Breast epithelium (tissue), 4 donors: ENCODE results near the gene E2F4. TPM values are rescaled to one million over a fixed set of nuclear protein-coding genes. Genes with fewer than 3 reads are reported as not detected.

Experiments
- DNase-seq, 2 donors: peaks; one replicate each; pipeline ENCODE4 v3.0.0-alpha.2; 2019; ENCODE audit warnings: low spot score in 2 of 2
- H3K27ac ChIP-seq, 2 donors: fragments of 200-600 bp; sonication (generic) in 1 of 2; one replicate each; pipeline ENCODE4 v1.5.1; 2016 to 2019; ENCODE audit warnings: mild to moderate bottlenecking in 1 of 2
- H3K27me3 ChIP-seq, 2 donors: fragments of 200-600 bp; sonication (generic) in 1 of 2; one replicate each; pipeline versions ENCODE4 v1.5.1 to v1.6.0; 2017 to 2019; ENCODE audit warnings: control low read depth in 1 of 2, mild to moderate bottlenecking in 1 of 2
- H3K36me3 ChIP-seq: fragments of 200-600 bp; one replicate; pipeline ENCODE4 v1.5.1; 2019
- H3K4me1 ChIP-seq, 2 donors: fragments of 200-600 bp; sonication (generic); one replicate each; pipeline ENCODE4 v1.5.1; 2016 to 2019; ENCODE audit warnings: control low read depth in 1 of 2
- H3K4me3 ChIP-seq, 3 donors: fragments of 200-600 bp; sonication (generic); 1 replicate in 2 of 3; 2 replicates in 1 of 3; pipeline ENCODE4 v1.5.1; 2016 to 2019; ENCODE audit warnings: mild to moderate bottlenecking in 3 of 3, moderate library complexity in 2 of 3
- H3K9me3 ChIP-seq, 2 donors: fragments of 200-600 bp; sonication (generic) in 1 of 2; one replicate each; pipeline ENCODE4 v1.5.1; 2016 to 2019; ENCODE audit warnings: control low read depth in 1 of 2
- POLR2A ChIP-seq: fragments of 450-650 bp; IDR thresholded peaks from one replicate; pipeline ENCODE4 v1.6.1; 2016; ENCODE audit warnings: antibody characterized with exemption, mild to moderate bottlenecking, moderate library complexity
- POLR2AphosphoS5 ChIP-seq, 3 donors: sonication (generic); formaldehyde crosslinking; IDR thresholded peaks; one replicate each; pipeline ENCODE4 v1.6.1; 2017; ENCODE audit warnings: antibody characterized with exemption in 3 of 3
- intact Hi-C: fragments of 100-400 bp; cut with DNase I; formaldehyde crosslinking; loops from one replicate; pipeline ENCODE4 v1.15.1; 2023; ENCODE audit warnings: low total_unique reads
- total RNA-seq, 3 donors: library from RNA; depleted of rRNA; stranded (reverse); fragments of >200 nt; gene quantifications; one replicate each; pipeline ENCODE4 v1.1.0, GENCODE V29; 2016
- TF ChIP-seq, protein P1 (sequence below), 3 donors: fragments of 450-650 bp; IDR thresholded peaks; one replicate each; pipeline ENCODE4 v1.5.1; 2016 to 2017; ENCODE audit warnings: antibody characterized with exemption in 3 of 3, mild to moderate bottlenecking in 3 of 3, moderate library complexity in 3 of 3

The E2F4 gene
- total RNA-seq, 3 donors from 2014 or later, result 74.1 to 86.9 (median 76.1) TPM

DNA sequence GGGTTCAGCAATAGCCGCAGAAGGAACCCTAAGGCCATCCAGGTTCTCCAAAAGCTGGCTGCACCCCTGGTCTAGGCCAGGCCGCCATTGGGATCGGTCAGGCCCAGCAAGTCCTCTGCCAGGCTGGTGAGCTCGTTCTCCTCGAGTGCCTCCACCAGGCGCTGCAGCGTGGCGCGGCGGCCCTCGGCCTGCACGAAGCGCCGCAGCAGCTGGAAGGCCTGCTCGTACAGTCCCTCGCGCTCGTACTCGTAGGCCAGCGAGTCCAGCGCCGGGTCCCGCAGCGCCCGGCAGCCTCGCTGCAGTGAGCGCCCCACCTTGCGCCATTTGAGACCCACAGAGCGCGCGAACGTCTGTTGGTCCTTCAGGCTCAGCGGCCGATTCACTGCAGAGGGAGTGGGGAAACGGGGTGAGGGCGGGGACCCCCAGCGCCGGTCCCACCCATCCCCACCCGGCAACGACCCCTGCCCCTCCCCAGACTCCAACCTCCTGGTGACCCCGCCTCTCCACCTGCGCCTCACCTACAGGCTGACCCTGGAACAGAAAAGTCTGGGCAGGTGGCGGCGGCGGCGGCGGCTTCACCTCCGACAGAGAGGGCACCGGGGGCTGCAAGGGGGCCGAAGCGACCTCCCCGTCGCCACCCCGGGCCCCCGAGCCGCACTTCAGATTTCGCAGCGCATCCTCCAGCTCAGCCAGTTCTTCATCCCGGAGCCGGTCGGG is 37.2 kb upstream of the E2F4 start:
- TF ChIP-seq POLR2AphosphoS5 (IDR thresholded peaks at IDR 0.05) (no peak), POLR2A (no peak)
- TF ChIP-seq, protein P1, sequence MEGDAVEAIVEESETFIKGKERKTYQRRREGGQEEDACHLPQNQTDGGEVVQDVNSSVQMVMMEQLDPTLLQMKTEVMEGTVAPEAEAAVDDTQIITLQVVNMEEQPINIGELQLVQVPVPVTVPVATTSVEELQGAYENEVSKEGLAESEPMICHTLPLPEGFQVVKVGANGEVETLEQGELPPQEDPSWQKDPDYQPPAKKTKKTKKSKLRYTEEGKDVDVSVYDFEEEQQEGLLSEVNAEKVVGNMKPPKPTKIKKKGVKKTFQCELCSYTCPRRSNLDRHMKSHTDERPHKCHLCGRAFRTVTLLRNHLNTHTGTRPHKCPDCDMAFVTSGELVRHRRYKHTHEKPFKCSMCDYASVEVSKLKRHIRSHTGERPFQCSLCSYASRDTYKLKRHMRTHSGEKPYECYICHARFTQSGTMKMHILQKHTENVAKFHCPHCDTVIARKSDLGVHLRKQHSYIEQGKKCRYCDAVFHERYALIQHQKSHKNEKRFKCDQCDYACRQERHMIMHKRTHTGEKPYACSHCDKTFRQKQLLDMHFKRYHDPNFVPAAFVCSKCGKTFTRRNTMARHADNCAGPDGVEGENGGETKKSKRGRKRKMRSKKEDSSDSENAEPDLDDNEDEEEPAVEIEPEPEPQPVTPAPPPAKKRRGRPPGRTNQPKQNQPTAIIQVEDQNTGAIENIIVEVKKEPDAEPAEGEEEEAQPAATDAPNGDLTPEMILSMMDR (IDR thresholded peaks at IDR 0.05), result no peak
- Histone ChIP-seq H3K36me3 (no peaks in the 10 kb centered on the region), H3K27ac (no peak overlapping the region), H3K9me3 (no peaks in the 10 kb centered on the region), H3K4me3 (peak overlapping the region in 2 of 3 donors; percentile 15 to 57), H3K4me1 (peaks cover 0 to 9% of the 10 kb centered on the region in 2 donors), H3K27me3 (no peaks in the 10 kb centered on the region)
- intact Hi-C loops, result no loop called here
- no peak for DNase-seq

DNA sequence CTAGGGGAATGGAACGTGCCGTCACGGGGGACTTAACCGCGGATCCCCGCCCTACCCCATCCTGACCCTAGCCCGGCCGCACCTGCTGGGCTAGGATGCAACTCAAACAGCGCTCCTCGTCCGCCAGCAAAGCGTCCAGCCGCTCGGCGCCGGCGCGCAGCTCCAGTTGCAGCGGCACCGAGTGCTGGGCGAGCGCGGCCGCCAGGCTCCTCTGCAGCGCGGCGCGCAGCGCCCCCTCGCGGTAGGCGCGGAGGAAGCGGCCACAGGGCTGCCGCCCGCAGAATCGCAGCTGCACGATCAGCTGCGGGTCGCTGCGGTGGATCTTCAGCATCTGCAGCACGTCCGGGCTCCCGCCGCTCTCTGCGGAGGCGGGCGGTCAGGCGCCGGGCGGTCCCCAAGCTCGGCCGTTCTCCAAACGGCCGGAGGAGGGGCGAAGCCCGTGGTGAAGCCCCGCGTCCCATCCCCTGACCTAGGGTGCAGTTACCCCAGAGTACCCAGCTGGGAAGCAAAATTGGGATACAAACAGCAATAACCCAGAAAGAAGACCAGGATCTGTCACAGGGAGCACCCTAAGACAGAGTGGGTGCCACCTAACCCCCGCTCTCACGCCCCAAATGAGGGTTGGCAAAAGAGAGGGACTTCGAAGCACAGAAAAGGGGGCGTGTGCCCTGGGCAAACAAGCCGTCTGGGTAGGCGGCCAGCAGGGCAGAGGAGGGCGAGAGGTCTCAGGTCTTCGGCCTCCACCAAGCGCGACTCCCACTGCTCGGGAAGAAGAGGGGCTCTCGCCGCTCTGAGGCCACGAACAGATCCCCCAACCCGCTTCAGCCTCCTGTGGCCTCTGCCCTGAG is 36.4 kb upstream of the E2F4 start:
- Histone ChIP-seq H3K27ac (no peak overlapping the region), H3K36me3 (no peaks in the 10 kb centered on the region), H3K4me1 (peaks cover 0 to 4% of the 10 kb centered on the region in 2 donors), H3K27me3 (no peaks in the 10 kb centered on the region), H3K4me3 (peak overlapping the region in 2 of 3 donors; percentile 15 to 57), H3K9me3 (no peaks in the 10 kb centered on the region)
- intact Hi-C loops, result no loop called here
- TF ChIP-seq POLR2A (no peak), POLR2AphosphoS5 (IDR thresholded peaks at IDR 0.05) (peak in 2 of 3 donors; percentile 13 to 30)
- TF ChIP-seq, protein P1 (IDR thresholded peaks at IDR 0.05), result peak; percentile 63 to 99 (median 90)
- peak in 1 of 2 donors; percentile 67 for DNase-seq

DNA sequence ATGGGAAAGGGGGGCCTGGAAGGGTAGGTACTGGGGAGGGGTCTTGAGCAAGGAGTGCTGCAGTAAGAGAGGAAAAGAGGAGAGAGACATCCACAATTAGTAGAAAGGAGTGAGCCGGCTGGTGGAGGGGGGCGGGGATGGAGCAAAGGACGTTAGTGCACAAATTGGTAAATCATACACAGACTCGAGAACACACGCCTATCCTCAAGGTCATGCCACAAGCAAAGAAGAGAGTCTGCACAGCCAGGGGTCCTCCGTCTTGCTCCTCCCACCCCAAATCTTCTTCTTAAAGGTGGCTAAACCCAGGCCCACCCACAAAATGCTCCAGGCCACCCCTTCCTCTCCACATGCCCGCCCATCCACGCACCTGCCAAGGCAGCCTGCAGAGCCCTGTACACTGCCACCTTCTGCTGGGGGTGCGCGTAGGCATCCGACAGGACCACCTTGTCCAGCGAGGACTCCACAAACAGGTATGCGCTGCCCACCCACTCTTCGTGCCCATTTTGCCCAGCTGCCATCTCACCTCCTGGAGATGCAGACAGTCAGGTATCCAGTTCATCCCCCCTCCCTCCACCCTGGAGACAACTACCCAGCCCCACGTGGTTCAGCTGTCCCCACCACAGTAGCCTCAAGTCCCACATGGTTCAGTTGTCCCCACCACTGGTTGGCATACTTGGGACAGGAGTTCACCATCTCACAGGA is 35.7 kb upstream of the E2F4 start:
- H3K27me3 ChIP-seq, result no peaks in the 10 kb centered on the region
- H3K4me3 ChIP-seq, result no peak overlapping the region
- no peaks in the 10 kb centered on the region for H3K36me3 ChIP-seq
- TF ChIP-seq, protein P1 (IDR thresholded peaks at IDR 0.05), result no peak
- TF ChIP-seq POLR2A, result no peak
- no peak for TF ChIP-seq POLR2AphosphoS5 (IDR thresholded peaks at IDR 0.05)
- H3K27ac ChIP-seq, result no peak overlapping the region
- H3K4me1 ChIP-seq, result peaks cover 0 to 5% of the 10 kb centered on the region in 2 donors
- no peak for DNase-seq
- no peaks in the 10 kb centered on the region for H3K9me3 ChIP-seq
- intact Hi-C loops, result no loop called here

DNA sequence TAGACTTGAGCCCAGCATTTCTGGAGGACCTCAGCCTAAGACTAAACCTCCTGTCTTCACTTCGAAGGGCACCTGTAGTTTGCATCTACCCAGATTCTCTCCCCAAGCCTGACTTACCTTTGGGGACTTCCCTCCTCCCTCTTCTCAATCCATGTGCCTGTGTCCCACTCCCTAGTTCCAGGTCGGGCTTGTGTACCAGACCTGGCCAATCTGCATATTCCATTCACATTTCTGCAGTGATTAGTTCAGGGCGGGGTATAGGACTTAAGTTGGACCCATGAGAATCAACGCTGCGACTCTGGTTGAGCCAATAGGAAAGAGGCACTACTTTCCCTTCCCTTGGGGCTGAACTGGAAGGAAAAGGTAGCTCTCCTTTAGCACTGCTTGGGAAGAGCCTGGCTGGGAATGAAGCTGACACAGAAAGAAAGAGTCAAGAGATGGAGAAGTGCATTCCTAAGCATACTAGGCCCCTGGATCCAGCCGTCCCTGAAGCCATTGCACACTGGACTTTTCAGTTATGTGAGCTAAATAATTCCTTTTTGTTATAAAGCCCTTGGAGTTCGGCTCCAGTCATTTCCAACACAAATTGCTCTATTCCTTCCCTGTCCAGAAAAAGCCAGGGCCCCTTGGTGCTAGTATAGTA is 34.7 kb upstream of the E2F4 start:
- no peak overlapping the region for H3K4me3 ChIP-seq
- no peak overlapping the region for H3K27ac ChIP-seq
- H3K27me3 ChIP-seq, result no peaks in the 10 kb centered on the region
- DNase-seq, result no peak
- peaks cover 0 to 10% of the 10 kb centered on the region in 2 donors for H3K4me1 ChIP-seq
- H3K9me3 ChIP-seq, result no peaks in the 10 kb centered on the region
- no peaks in the 10 kb centered on the region for H3K36me3 ChIP-seq
- intact Hi-C loops, result no loop called here
- TF ChIP-seq, protein P1 (IDR thresholded peaks at IDR 0.05), result no peak
- TF ChIP-seq POLR2AphosphoS5 (IDR thresholded peaks at IDR 0.05), result no peak
- TF ChIP-seq POLR2A, result no peak
